Astrocyte of the spinal cord (primary cell): Measurements from ENCODE around the gene AJAP1.

ENCODE experiments used
- DNase-seq: peaks from one replicate; pipeline ENCODE4 v3.0.0; 2011; ENCODE audit warnings: low read depth, low spot score
- H3K4me3 ChIP-seq: 2 replicates; pipeline ENCODE4 v1.5.1; 2011; ENCODE audit warnings: low read depth, mild to moderate bottlenecking, low read length, moderate library complexity
- in situ Hi-C: cut with HindIII; loops from 2 replicates; pipeline ENCODE4 v1.10.0; 2017; ENCODE audit warnings: low sequenced_read_pairs
- TF ChIP-seq, protein P1 (sequence below): IDR thresholded peaks from 2 replicates; pipeline ENCODE4 v1.5.1; 2012; ENCODE audit warnings: low read depth, mild to moderate bottlenecking, low read length, inconsistent platforms

The AJAP1 gene

DNA sequence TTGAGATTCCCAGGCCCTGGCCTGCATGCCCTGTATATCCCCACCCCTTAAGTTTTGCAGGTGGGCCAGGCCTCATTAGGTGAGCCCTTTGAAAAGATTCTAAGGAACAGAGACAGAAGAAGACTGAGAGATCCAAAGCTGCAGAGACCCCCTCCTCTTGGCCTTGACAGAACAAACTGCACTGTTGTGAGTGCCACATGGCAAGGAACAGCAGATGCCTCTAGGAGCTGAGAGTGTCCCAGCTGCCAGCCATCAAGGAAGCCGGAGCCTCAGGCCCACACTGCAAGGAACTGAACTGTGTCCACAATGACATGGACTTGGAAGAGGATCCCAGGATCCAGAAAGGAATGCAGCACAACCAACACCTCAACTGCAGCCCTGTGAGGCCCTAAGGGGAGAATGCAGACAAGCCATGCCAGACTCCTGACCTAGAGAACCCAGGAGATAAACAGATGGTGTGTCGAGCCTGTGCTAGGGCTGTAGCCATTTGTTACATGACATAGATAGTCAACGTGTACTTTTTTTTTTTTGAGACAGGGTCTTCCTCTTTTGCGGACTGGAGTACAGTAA lies 182.7 kb downstream of the AJAP1 start:
- TF ChIP-seq, protein P1, sequence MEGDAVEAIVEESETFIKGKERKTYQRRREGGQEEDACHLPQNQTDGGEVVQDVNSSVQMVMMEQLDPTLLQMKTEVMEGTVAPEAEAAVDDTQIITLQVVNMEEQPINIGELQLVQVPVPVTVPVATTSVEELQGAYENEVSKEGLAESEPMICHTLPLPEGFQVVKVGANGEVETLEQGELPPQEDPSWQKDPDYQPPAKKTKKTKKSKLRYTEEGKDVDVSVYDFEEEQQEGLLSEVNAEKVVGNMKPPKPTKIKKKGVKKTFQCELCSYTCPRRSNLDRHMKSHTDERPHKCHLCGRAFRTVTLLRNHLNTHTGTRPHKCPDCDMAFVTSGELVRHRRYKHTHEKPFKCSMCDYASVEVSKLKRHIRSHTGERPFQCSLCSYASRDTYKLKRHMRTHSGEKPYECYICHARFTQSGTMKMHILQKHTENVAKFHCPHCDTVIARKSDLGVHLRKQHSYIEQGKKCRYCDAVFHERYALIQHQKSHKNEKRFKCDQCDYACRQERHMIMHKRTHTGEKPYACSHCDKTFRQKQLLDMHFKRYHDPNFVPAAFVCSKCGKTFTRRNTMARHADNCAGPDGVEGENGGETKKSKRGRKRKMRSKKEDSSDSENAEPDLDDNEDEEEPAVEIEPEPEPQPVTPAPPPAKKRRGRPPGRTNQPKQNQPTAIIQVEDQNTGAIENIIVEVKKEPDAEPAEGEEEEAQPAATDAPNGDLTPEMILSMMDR, result no peak
- in situ Hi-C loops, result no loop called here

DNA sequence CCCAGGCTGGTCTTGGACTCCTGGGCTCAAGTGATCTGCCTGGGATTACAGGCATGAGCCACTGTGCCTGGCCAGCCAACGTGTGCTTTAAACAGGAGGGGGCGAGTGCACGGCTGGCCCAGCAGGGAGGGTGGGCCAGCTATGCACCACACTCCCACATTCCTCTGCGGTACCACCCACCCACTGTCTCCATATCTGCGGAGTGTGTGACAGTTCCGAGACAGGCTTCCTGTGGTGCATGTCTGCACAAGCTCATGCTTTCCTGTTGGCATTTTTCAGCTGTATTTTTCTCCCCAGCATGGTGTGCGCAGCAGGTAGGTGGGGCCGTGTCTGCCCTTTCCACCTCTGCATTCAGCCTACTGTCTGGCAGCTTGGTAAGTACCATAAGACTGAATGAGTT lies 183.3 kb downstream of the AJAP1 start:
- DNase-seq, result no peak
- H3K4me3 ChIP-seq, result no peak overlapping the region
- TF ChIP-seq, protein P1, result no peak
- in situ Hi-C loops, result no loop called here

More for the DNA sequence above, 182.7 kb downstream of the AJAP1 start:
- no peak overlapping the region for H3K4me3 ChIP-seq
- no peak for DNase-seq

DNA sequence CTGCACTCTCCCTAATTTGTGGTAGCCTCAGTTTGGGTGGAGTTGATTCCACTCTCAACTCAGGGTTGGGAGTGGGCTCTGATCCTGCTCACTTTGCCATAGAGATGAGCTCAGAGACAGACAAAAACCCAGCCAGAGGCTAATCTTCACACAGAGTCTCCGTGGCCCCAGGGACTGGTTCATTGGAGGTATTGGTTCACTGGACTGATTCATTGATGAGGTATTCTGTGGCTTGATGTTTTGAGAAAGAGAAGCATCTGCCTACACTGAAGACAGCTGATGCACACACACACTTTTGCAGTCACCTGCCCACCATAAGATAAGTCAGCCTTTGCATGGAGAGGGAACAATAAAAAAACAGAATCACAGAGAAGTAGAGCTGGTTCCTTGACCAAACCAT lies 183.8 kb downstream of the AJAP1 start:
- in situ Hi-C loops, result no loop called here
- TF ChIP-seq, protein P1, result no peak
- DNase-seq, result no peak
- no peak overlapping the region for H3K4me3 ChIP-seq
